H1 (cell line): ENCODE results near the gene PDZRN3. TPM values are rescaled to one million over a fixed set of nuclear protein-coding genes. Genes with fewer than 3 reads are reported as not detected.
"Not testable (repeated sequence)": the region's sequence is repeated elsewhere in the genome, so short reads cannot be mapped to it uniquely, and the experiment has no call there.

Experiments
- CTCF ChIA-PET: fragments of 300-600 bp; sonication (Branson Sonifier 250); formaldehyde crosslinking; loops from one replicate; lab custom pipeline; 2021; ENCODE audit not compliant: partially characterized antibody; lab: Charles Lee
- POLR2A ChIA-PET: fragments of 300-600 bp; sonication (Branson Sonifier 250); formaldehyde crosslinking; loops from one replicate; lab custom pipeline; 2021; ENCODE audit warnings: inconsistent platforms; ENCODE audit not compliant: partially characterized antibody; lab: Charles Lee
- DNase-seq, 2 experiments: peaks; one replicate each; pipeline versions ENCODE4 v3.0.0 to v3.0.0-alpha.2; 2010 to 2022; ENCODE audit warnings: low spot score in 2 of 2, low read depth in 1 of 2, mixed read lengths in 1 of 2
- FAIRE-seq: peaks from 2 replicates; lab custom pipeline; 2011; peaks lifted over from hg19 to GRCh38; lab: Jason Lieb, UNC
- H2AFZ ChIP-seq: 2 replicates; pipeline ENCODE4 v1.8.1; 2012; ENCODE audit warnings: low read length, inconsistent platforms
- H2AK5ac ChIP-seq: 2 replicates; pipeline ENCODE4 v1.6.1; 2013; ENCODE audit warnings: low read depth, low read length
- H2BK120ac ChIP-seq: replicated peaks from 2 replicates; pipeline ENCODE3; 2013; ENCODE audit warnings: low read depth, low read length, inconsistent platforms
- H2BK12ac ChIP-seq: 2 replicates; pipeline ENCODE4 v1.6.1; 2013; ENCODE audit warnings: low read depth, low read length
- H2BK15ac ChIP-seq: 2 replicates; pipeline ENCODE4 v1.6.1; 2013; ENCODE audit warnings: low read length
- H2BK20ac ChIP-seq: 2 replicates; pipeline ENCODE4 v1.6.1; 2013; ENCODE audit warnings: low read length
- H2BK5ac ChIP-seq: 2 replicates; pipeline ENCODE4 v1.6.1; 2013; ENCODE audit warnings: low read depth, low read length
- H3K14ac ChIP-seq: 2 replicates; pipeline ENCODE4 v1.6.1; 2013; ENCODE audit warnings: inconsistent platforms; ENCODE audit not compliant: insufficient read length
- H3K18ac ChIP-seq: 2 replicates; pipeline ENCODE4 v1.6.1; 2013; ENCODE audit warnings: low read length; ENCODE audit errors: extremely low read depth
- H3K23ac ChIP-seq: 2 replicates; pipeline ENCODE4 v1.6.1; 2013; ENCODE audit warnings: inconsistent platforms; ENCODE audit not compliant: insufficient read length
- H3K23me2 ChIP-seq: 2 replicates; pipeline ENCODE4 v1.6.1; 2013; ENCODE audit warnings: low read depth, low read length
- H3K27ac ChIP-seq: 2 replicates; pipeline ENCODE4 v1.6.1; 2011; ENCODE audit warnings: low read depth, low read length, inconsistent platforms
- H3K27me3 ChIP-seq, 4 experiments: replicated peaks in 1 of 4; 1 replicate in 1 of 4; 2 replicates in 3 of 4; pipeline versions ENCODE4 v1.6.1 to v1.8.1; 2011 to 2013; ENCODE audit warnings: low read length in 3 of 4, mild to moderate bottlenecking in 3 of 4, inconsistent platforms in 2 of 4, mixed read lengths in 2 of 4, moderate library complexity in 1 of 4; ENCODE audit not compliant: control insufficient read depth in 3 of 4, insufficient read depth in 3 of 4; ENCODE audit errors: extremely low read depth in 1 of 4
- H3K36me3 ChIP-seq, 4 experiments: 2 replicates each; pipeline versions ENCODE4 v1.6.1 to v1.8.1; 2011 to 2013; ENCODE audit warnings: mild to moderate bottlenecking in 4 of 4, low read length in 3 of 4, moderate library complexity in 2 of 4, control low read depth in 1 of 4, inconsistent platforms in 1 of 4; ENCODE audit not compliant: insufficient read depth in 4 of 4, control insufficient read depth in 2 of 4
- H3K4ac ChIP-seq: replicated peaks from 2 replicates; pipeline ENCODE3; 2013; ENCODE audit warnings: low read length, low read depth, mixed read lengths, inconsistent platforms; ENCODE audit not compliant: insufficient read length
- H3K4me1 ChIP-seq, 4 experiments: replicated peaks in 1 of 4; 1 replicate in 1 of 4; 2 replicates in 3 of 4; pipeline versions ENCODE4 v1.6.1 to v1.8.1; 2011 to 2013; ENCODE audit warnings: low read length in 3 of 4, inconsistent platforms in 2 of 4, mixed read lengths in 1 of 4; ENCODE audit not compliant: insufficient read depth in 4 of 4, control insufficient read depth in 3 of 4
- H3K4me2 ChIP-seq, 2 experiments: 2 replicates each; pipeline versions ENCODE4 v1.6.1 to v1.8.1; 2011 to 2013; ENCODE audit warnings: low read depth in 2 of 2, low read length in 2 of 2, control low read depth in 1 of 2, inconsistent platforms in 1 of 2, mild to moderate bottlenecking in 1 of 2; ENCODE audit not compliant: insufficient read depth in 1 of 2
- H3K4me3 ChIP-seq, 4 experiments: fragments of 200-600, 300-600 bp in 1 of 4; sonication (generic), shearing (Covaris generic), sonication (Bioruptor Twin) in 1 of 4; 2 replicates each; pipeline versions ENCODE4 v1.5.1 to v1.8.1; 2011 to 2016; ENCODE audit warnings: low read length in 4 of 4, low read depth in 3 of 4, control low read depth in 2 of 4, inconsistent platforms in 2 of 4, mild to moderate bottlenecking in 2 of 4, mixed read lengths in 1 of 4, moderate library complexity in 1 of 4; ENCODE audit not compliant: insufficient read depth in 2 of 4; ENCODE audit errors: extremely low read depth in 1 of 4
- H3K56ac ChIP-seq: replicated peaks from 2 replicates; pipeline ENCODE3; 2013; ENCODE audit warnings: low read depth, mild to moderate bottlenecking, mixed read lengths, low read length, inconsistent platforms; ENCODE audit not compliant: insufficient read length
- H3K79me1 ChIP-seq: 2 replicates; pipeline ENCODE4 v1.6.1; 2013; ENCODE audit warnings: low read depth, low read length, control low read depth
- H3K79me2 ChIP-seq, 2 experiments: 2 replicates each; pipeline versions ENCODE4 v1.6.1 to v1.8.1; 2012 to 2013; ENCODE audit warnings: low read length in 2 of 2, mild to moderate bottlenecking in 2 of 2, inconsistent platforms in 1 of 2; ENCODE audit not compliant: insufficient read depth in 2 of 2, control insufficient read depth in 1 of 2
- H3K9ac ChIP-seq, 4 experiments: replicated peaks in 1 of 4; 1 replicate in 1 of 4; 2 replicates in 3 of 4; pipeline versions ENCODE4 v1.6.1 to v1.8.1; 2011 to 2013; ENCODE audit warnings: low read depth in 3 of 4, low read length in 3 of 4, control low read depth in 2 of 4, mild to moderate bottlenecking in 2 of 4, moderate library complexity in 2 of 4, inconsistent platforms in 1 of 4; ENCODE audit errors: extremely low read depth in 1 of 4
- H3K9me3 ChIP-seq, 2 experiments: 2 replicates each; pipeline versions ENCODE4 v1.6.1 to v1.8.1; 2012 to 2013; ENCODE audit warnings: mild to moderate bottlenecking in 2 of 2, moderate library complexity in 2 of 2, control low read depth in 1 of 2, inconsistent platforms in 1 of 2, low read depth in 1 of 2, low read length in 1 of 2, mixed read lengths in 1 of 2; ENCODE audit not compliant: insufficient read depth in 2 of 2
- H4K20me1 ChIP-seq, 2 experiments: replicated peaks in 1 of 2; 2 replicates each; pipeline versions ENCODE3 to v1.8.1; 2011 to 2013; ENCODE audit warnings: inconsistent platforms in 2 of 2, low read length in 2 of 2, mild to moderate bottlenecking in 1 of 2; ENCODE audit not compliant: insufficient read depth in 2 of 2, control insufficient read depth in 1 of 2
- H4K5ac ChIP-seq: 2 replicates; pipeline ENCODE4 v1.6.1; 2013; ENCODE audit warnings: low read length, low read depth, mixed read lengths, inconsistent platforms; ENCODE audit not compliant: insufficient read length
- H4K8ac ChIP-seq: 2 replicates; pipeline ENCODE4 v1.8.0; 2013; ENCODE audit warnings: mild to moderate bottlenecking, moderate library complexity, low read length, inconsistent platforms; ENCODE audit not compliant: insufficient read depth; ENCODE audit errors: extremely low read depth
- H4K91ac ChIP-seq: replicated peaks from 2 replicates; pipeline ENCODE3; 2013; ENCODE audit warnings: low read length, mixed read lengths, inconsistent platforms; ENCODE audit not compliant: insufficient read length
- WGBS, 2 experiments: shearing (Covaris generic) in 1 of 2; methylation state at CpG; one replicate each; pipeline versions ENCODE4 v1.1.6 to v1.1.7; 2013 to 2015; ENCODE audit warnings: low lambda C conversion rate in 2 of 2, mixed read lengths in 2 of 2, inconsistent platforms in 1 of 2, low coverage in 1 of 2, missing lambda C conversion rate in 1 of 2; ENCODE audit not compliant: insufficient replicate concordance in 2 of 2, insufficient coverage in 1 of 2, insufficient read length in 1 of 2; ENCODE audit errors: extremely low coverage in 1 of 2, missing lambda C conversion rate in 1 of 2; 5-methylcytosine and 5-hydroxymethylcytosine counted together
- polyA plus RNA-seq, 7 experiments: library from polyadenylated mRNA; depleted of rRNA in 3 of 7; stranded (reverse) in 5 of 7; unstranded in 2 of 7; fragments of >200 nt in 5 of 7; fragments of 200-250 nt in 2 of 7; gene quantifications; 1 replicate in 5 of 7; 2 replicates in 1 of 7; 4 replicates in 1 of 7; pipeline versions ENCODE4 v1.2.1 to v1.2.3, GENCODE V29; 2011 to 2013; ENCODE audit warnings: missing spikeins in 2 of 7, mixed read lengths in 2 of 7
- total RNA-seq: library from RNA; stranded (reverse); fragmentation: NEBNext Ultra II Directional; extraction: Animal tissue kit (Norgen Biotek cat#: 25700); gene quantifications from 2 replicates; pipeline ENCODE4 v1.2.1, GENCODE V29; 2021

PDZRN3 gene
- total and polyA plus RNA-seq, 2 of the 8 experiments (the other 6 are each of a cell fraction or from before 2014, with no cell fraction given) = 4.2 to 20.5 TPM

DNA sequence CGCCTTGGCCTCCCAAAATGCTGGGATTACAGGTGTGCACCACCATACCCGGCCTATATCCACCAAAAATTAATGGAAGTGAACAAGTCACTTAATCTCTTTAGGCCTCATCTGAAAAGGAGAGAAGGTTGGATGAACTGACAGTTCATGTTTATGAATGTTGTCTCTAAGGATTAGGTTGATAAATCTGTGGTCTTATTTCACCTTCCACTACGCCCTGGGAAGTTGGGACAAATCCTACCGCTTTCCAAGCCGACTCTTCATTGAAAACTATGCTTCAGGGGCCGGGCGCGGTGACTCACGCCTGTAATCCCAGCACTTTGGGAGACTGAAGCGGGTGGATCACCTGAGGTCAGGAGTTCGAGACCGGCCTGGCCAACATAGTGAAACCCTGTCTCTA is 59.4 kb downstream of the PDZRN3 start:
- CTCF ChIA-PET, H3K27me3 ChIP-seq, POLR2A ChIA-PET, H3K27ac ChIP-seq, H2BK20ac ChIP-seq, H3K4ac ChIP-seq, H2BK5ac ChIP-seq, H3K4me3 ChIP-seq, H3K79me1 ChIP-seq, H3K36me3 ChIP-seq, H2BK15ac ChIP-seq, H3K23me2 ChIP-seq, H3K56ac ChIP-seq, H3K79me2 ChIP-seq, DNase-seq, H3K14ac ChIP-seq, H3K4me1 ChIP-seq, H2AFZ ChIP-seq, H4K8ac ChIP-seq, H4K20me1 ChIP-seq, FAIRE-seq, H2BK120ac ChIP-seq, H4K5ac ChIP-seq, H2AK5ac ChIP-seq, H3K4me2 ChIP-seq, H3K9ac ChIP-seq, H4K91ac ChIP-seq, H2BK12ac ChIP-seq, H3K18ac ChIP-seq, H3K23ac ChIP-seq, H3K9me3 ChIP-seq: not testable (repeated sequence)
- WGBS, 2 experiments = 97% methylated on average over 12 of the region's 12 CpGs; no CpG with 5 or more reads in 1 of the 2 experiments
